ENCODE data around the gene CENPP.

Gene CENPP

GRCh38 chr9:92595930-92596329, 270.2 kb downstream of the CENPP start:
- no peak for DNase-seq (ENCODE audit: extremely low spot score)
- CTCF ChIA-PET, result no interaction called here
- TF ChIP-seq NFRKB (IDR thresholded peaks at IDR 0.05) (no peak), SP1 (IDR thresholded peaks at IDR 0.05) (no peak), ELF4 (IDR thresholded peaks at IDR 0.05) (no peak), L3MBTL2 (conservative IDR thresholded peaks at IDR 0.05) (no peak), SUZ12 (IDR thresholded peaks at IDR 0.05) (no peak), PKNOX1 (IDR thresholded peaks at IDR 0.05) (no peak), TARDBP (IDR thresholded peaks at IDR 0.05) (no peak), BHLHE40 (IDR thresholded peaks at IDR 0.05; ENCODE audit: borderline replicate concordance) (no peak), HDGF (IDR thresholded peaks at IDR 0.05; ENCODE audit: borderline replicate concordance) (no peak), FOXA1 (IDR thresholded peaks at IDR 0.05) (no peak), LEF1 (IDR thresholded peaks at IDR 0.05; ENCODE audit: borderline replicate concordance) (no peak), CTBP1 (IDR thresholded peaks at IDR 0.05; ENCODE audit: borderline replicate concordance) (no peak)
- POLR2A ChIA-PET, result no interaction called here

GRCh38 chr9:92598382-92598781, 272.6 kb downstream of the CENPP start:
- CTCF ChIA-PET, result no interaction called here
- TF ChIP-seq BHLHE40 (IDR thresholded peaks at IDR 0.05; ENCODE audit: borderline replicate concordance), result no peak
- no peak for TF ChIP-seq L3MBTL2 (conservative IDR thresholded peaks at IDR 0.05)
- no peak for TF ChIP-seq ELF4 (IDR thresholded peaks at IDR 0.05)
- TF ChIP-seq SUZ12 (IDR thresholded peaks at IDR 0.05), result no peak
- TF ChIP-seq TARDBP (IDR thresholded peaks at IDR 0.05), result no peak
- no peak for TF ChIP-seq CTBP1 (IDR thresholded peaks at IDR 0.05; ENCODE audit: borderline replicate concordance)
- POLR2A ChIA-PET, result no interaction called here
- DNase-seq (ENCODE audit: extremely low spot score), result no peak

GRCh38 chr9:92599938-92600461, 274.2 kb downstream of the CENPP start:
- TF ChIP-seq PKNOX1 (IDR thresholded peaks at IDR 0.05), result peak; percentile 79
- TF ChIP-seq ELF4 (IDR thresholded peaks at IDR 0.05), result no peak
- ChIA-PET POLR2A (interaction anchor here (0.6 kb wide), 1 partner anchor 623 kb away, joined by 3 read pairs; no protein-coding TSS in a partner anchor), CTCF (no interaction called here)
- no peak for DNase-seq (ENCODE audit: extremely low spot score)

GRCh38 chr9:92600462-92601261, 274.9 kb downstream of the CENPP start:
- no peak for DNase-seq (ENCODE audit: extremely low spot score)
- POLR2A ChIA-PET, result no interaction called here
- TF ChIP-seq PKNOX1 (IDR thresholded peaks at IDR 0.05) (no peak), FOXA1 (IDR thresholded peaks at IDR 0.05) (no peak), FOXK2 (IDR thresholded peaks at IDR 0.05) (no peak), ARNT (IDR thresholded peaks at IDR 0.05) (no peak), FOXM1 (IDR thresholded peaks at IDR 0.05; ENCODE audit: borderline replicate concordance) (no peak), HDGF (IDR thresholded peaks at IDR 0.05; ENCODE audit: borderline replicate concordance) (no peak), L3MBTL2 (conservative IDR thresholded peaks at IDR 0.05) (no peak), SUZ12 (IDR thresholded peaks at IDR 0.05) (no peak), BHLHE40 (IDR thresholded peaks at IDR 0.05; ENCODE audit: borderline replicate concordance) (no peak), NFRKB (IDR thresholded peaks at IDR 0.05) (no peak), ELF4 (IDR thresholded peaks at IDR 0.05) (no peak), LEF1 (IDR thresholded peaks at IDR 0.05; ENCODE audit: borderline replicate concordance) (no peak), TARDBP (IDR thresholded peaks at IDR 0.05) (no peak), CTBP1 (IDR thresholded peaks at IDR 0.05; ENCODE audit: borderline replicate concordance) (no peak), SP1 (IDR thresholded peaks at IDR 0.05) (no peak), ZNF384 (IDR thresholded peaks at IDR 0.05) (no peak)
- CTCF ChIA-PET, result no interaction called here

- POLR2A ChIA-PET, result interaction anchor here (0.7 to 1.0 kb wide), 2 partner anchors 9 to 486 kb away, joined by 3 to 4 read pairs; partner anchors contain the start of gene SPTLC1
- no peak for DNase-seq (ENCODE audit: extremely low spot score)
- CTCF ChIA-PET, result no interaction called here
- TF ChIP-seq HDGF (IDR thresholded peaks at IDR 0.05; ENCODE audit: borderline replicate concordance) (no peak), FOXK2 (IDR thresholded peaks at IDR 0.05) (no peak), TARDBP (IDR thresholded peaks at IDR 0.05) (no peak), PKNOX1 (IDR thresholded peaks at IDR 0.05) (no peak), SP1 (IDR thresholded peaks at IDR 0.05) (no peak), ARNT (IDR thresholded peaks at IDR 0.05) (no peak), SUZ12 (IDR thresholded peaks at IDR 0.05) (no peak), LEF1 (IDR thresholded peaks at IDR 0.05; ENCODE audit: borderline replicate concordance) (no peak), ELF4 (IDR thresholded peaks at IDR 0.05) (no peak), ZNF384 (IDR thresholded peaks at IDR 0.05) (no peak), L3MBTL2 (conservative IDR thresholded peaks at IDR 0.05) (no peak), FOXM1 (IDR thresholded peaks at IDR 0.05; ENCODE audit: borderline replicate concordance) (no peak), NFRKB (IDR thresholded peaks at IDR 0.05) (no peak), BHLHE40 (IDR thresholded peaks at IDR 0.05; ENCODE audit: borderline replicate concordance) (no peak), CTBP1 (IDR thresholded peaks at IDR 0.05; ENCODE audit: borderline replicate concordance) (no peak)
Measured at GRCh38 chr9:92601451-92601850, 275.7 kb downstream of the CENPP start.
